Islet of Langerhans (tissue), 1 donor: Measurements from ENCODE around the gene STARD3NL.
"Not testable (repeated sequence)": the region's sequence is repeated elsewhere in the genome, so short reads cannot be mapped to it uniquely, and the experiment has no call there.

Experiments used
- FAIRE-seq: peaks from one replicate; lab custom pipeline; 2011; peaks lifted over from hg19 to GRCh38; lab: Jason Lieb, UNC

STARD3NL gene

GRCh38 chr7:38269704-38270346 lies 91.8 kb downstream of the STARD3NL start:
- FAIRE-seq, result not testable (repeated sequence)

GRCh38 chr7:38270405-38270804 lies 92.4 kb downstream of the STARD3NL start:
- FAIRE-seq, result not testable (repeated sequence)

- no peak for FAIRE-seq
Observed at GRCh38 chr7:38273286-38273995, 95.4 kb downstream of the STARD3NL start, which contains the start of gene TARP. Gene TARP, minus strand, starts transcription at chr7:38273636.

- FAIRE-seq, result no peak
Observed at GRCh38 chr7:38274486-38274885, 96.4 kb downstream of the STARD3NL start.

GRCh38 chr7:38274927-38275620 lies 97.0 kb downstream of the STARD3NL start:
- FAIRE-seq, result no peak

GRCh38 chr7:38276096-38276877 lies 98.2 kb downstream of the STARD3NL start:
- no peak for FAIRE-seq

GRCh38 chr7:38280000-38280399 lies 102.0 kb downstream of the STARD3NL start:
- FAIRE-seq, result no peak
